ENCODE results near the gene AMOT. TPM values are rescaled to one million over a fixed set of nuclear protein-coding genes. Genes with fewer than 3 reads are reported as not detected.
"Not testable (repeated sequence)": the region's sequence is repeated elsewhere in the genome, so short reads cannot be mapped to it uniquely, and the experiment has no call there.

The AMOT gene
- total RNA-seq, 4 donors from 2014 or later, result 2.5 to 9.3 (median 7.1) TPM

DNA sequence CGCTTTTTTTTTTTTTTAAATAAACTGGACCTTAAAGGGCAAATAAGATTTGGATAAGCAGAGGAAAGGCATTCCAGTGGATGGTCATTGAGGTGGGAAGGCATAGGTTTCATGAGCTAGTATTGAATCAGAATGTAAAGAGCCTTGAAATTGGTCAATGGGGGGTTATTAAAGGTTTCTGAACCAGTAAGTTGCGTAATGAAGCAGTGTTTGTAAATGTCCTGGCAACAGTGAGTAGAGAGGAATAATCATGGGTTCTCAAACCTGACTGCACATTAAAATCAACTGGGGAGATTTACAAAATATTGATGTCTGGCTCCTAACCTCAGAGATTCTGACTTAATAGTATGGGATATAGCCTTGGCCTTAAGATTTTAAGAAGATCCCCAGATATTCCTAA lies 23.2 kb upstream of the AMOT start:
- no peaks in the 10 kb centered on the region for H3K4me1 ChIP-seq
- no peak overlapping the region for H3K4me3 ChIP-seq
- no peaks in the 10 kb centered on the region for H3K9me3 ChIP-seq
- H3K27me3 ChIP-seq, result no peaks in the 10 kb centered on the region
- no peak for DNase-seq
- no peak overlapping the region for H3K27ac ChIP-seq
- no peaks in the 10 kb centered on the region for H3K36me3 ChIP-seq
- TF ChIP-seq, protein P1, sequence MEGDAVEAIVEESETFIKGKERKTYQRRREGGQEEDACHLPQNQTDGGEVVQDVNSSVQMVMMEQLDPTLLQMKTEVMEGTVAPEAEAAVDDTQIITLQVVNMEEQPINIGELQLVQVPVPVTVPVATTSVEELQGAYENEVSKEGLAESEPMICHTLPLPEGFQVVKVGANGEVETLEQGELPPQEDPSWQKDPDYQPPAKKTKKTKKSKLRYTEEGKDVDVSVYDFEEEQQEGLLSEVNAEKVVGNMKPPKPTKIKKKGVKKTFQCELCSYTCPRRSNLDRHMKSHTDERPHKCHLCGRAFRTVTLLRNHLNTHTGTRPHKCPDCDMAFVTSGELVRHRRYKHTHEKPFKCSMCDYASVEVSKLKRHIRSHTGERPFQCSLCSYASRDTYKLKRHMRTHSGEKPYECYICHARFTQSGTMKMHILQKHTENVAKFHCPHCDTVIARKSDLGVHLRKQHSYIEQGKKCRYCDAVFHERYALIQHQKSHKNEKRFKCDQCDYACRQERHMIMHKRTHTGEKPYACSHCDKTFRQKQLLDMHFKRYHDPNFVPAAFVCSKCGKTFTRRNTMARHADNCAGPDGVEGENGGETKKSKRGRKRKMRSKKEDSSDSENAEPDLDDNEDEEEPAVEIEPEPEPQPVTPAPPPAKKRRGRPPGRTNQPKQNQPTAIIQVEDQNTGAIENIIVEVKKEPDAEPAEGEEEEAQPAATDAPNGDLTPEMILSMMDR (IDR thresholded peaks at IDR 0.05), result no peak
- TF ChIP-seq POLR2A (IDR thresholded peaks at IDR 0.05), result no peak
- 78 to 80% methylated on average over 1 to 2 of the region's 2 CpGs for WGBS, 2 donors
- intact Hi-C loops (cut with DNase I), result no loop called here

DNA sequence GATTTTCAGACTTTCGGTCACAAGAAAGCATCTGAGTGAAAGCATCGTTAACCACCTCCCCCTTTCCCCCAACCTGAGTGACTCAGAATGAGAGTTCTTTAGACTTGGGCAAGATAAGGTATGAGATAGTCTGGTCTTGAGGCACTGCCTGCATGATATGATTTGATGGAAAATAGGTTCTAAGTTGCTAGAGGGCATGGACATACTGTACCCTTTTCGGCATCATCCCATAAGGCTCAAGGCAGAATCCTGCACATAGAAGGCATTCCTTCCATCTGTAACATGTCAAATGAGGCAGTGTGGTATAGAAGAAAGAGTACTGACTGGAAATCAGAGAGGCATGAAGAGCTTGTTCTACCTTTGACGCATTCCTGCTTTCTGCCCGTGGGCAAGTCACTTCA lies 16.8 kb upstream of the AMOT start:
- Histone ChIP-seq H3K9me3 (no peaks in the 10 kb centered on the region), H3K27me3 (no peaks in the 10 kb centered on the region), H3K36me3 (no peaks in the 10 kb centered on the region), H3K4me1 (no peaks in the 10 kb centered on the region), H3K27ac (no peak overlapping the region), H3K4me3 (no peak overlapping the region)
- WGBS, 2 donors, result 61 to 83% methylated on average over 4 to 5 of the region's 5 CpGs
- intact Hi-C loops (cut with DNase I), result no loop called here
- no peak for DNase-seq
- TF ChIP-seq POLR2A (IDR thresholded peaks at IDR 0.05), result no peak
- TF ChIP-seq, protein P1 (IDR thresholded peaks at IDR 0.05), result no peak

DNA sequence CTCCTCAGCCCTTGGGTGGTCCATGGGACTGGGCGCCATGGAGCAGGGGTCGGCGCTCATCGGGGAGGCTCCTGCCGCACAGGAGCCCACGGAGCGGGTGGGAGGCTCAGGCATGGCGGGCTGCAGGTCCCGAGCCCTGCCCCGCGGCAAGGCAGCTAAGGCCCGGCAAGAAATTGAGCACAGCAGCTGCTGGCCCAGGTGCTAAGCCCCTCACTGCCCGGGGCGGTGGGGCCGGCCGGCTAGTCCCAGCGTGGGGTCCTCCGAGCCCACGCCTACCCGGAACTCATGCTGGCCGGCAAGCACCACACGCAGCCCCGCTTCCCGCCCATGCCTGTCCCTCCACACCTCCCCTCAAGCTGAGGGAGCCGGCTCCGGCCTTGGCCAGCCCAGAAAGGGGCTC lies 14.3 kb upstream of the AMOT start:
- intact Hi-C loops (cut with DNase I), result not testable (repeated sequence)

DNA sequence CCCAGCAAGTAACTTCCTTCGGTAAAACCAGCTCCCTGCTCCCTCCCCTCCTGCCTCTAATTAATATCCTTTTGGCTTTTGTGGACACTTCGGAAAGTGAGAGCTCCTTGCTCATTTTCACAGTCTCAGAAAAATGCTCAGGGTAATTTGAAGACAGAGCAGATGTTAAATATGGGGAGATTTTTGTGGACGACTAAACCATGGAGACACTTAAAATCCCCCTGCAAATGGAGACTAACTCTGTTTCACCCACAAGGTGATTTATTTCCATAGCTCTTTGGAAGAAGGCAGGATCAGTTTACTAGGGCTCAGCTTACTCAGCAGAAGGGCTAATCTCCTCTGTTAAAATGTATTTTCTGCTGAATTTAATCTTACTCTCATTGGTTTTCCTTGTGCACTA lies 12.2 kb upstream of the AMOT start:
- Histone ChIP-seq H3K36me3 (no peaks in the 10 kb centered on the region), H3K9me3 (no peaks in the 10 kb centered on the region), H3K4me3 (no peak overlapping the region), H3K27me3 (no peaks in the 10 kb centered on the region), H3K27ac (no peak overlapping the region), H3K4me1 (peaks cover 0 to 5% (median 3%) of the 10 kb centered on the region in 3 donors)
- WGBS, 2 donors, result 70 to 83% methylated on average over 2 to 3 of the region's 3 CpGs
- TF ChIP-seq, protein P1 (IDR thresholded peaks at IDR 0.05), result no peak
- no peak for TF ChIP-seq POLR2A (IDR thresholded peaks at IDR 0.05)
- no peak for DNase-seq
- intact Hi-C loops (cut with DNase I), result no loop called here

More for the DNA sequence above, 14.3 kb upstream of the AMOT start:
- H3K27ac ChIP-seq, H3K4me3 ChIP-seq, H3K4me1 ChIP-seq, H3K27me3 ChIP-seq, H3K9me3 ChIP-seq, H3K36me3 ChIP-seq, DNase-seq: not testable (repeated sequence)
- no CpG with 5 or more reads among the region's 26 CpGs for WGBS, 2 donors

DNA sequence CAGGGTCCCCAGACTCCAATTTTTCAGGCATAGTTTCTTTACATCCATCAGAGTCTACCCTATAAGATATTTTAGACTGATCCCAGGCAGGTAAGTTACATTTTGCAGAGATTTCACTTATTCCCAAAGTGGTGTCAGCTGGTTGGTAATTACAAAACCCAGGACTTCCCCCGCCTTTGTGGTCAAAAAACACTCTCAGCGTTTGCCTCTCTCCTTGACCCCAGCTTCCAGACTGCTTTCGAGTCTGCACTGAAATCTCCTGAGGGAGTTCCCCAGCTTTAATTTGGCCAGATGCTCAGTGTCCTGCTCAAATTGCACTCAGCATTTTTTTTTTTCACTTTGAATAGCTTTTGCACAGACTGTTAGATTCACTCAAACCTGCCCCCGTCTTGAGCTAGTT lies 11.2 kb upstream of the AMOT start:
- Histone ChIP-seq H3K27ac (no peak overlapping the region), H3K4me1 (peaks cover 0 to 5% (median 3%) of the 10 kb centered on the region in 3 donors), H3K36me3 (no peaks in the 10 kb centered on the region), H3K4me3 (no peak overlapping the region), H3K27me3 (no peaks in the 10 kb centered on the region), H3K9me3 (no peaks in the 10 kb centered on the region)
- DNase-seq, result no peak
- no peak for TF ChIP-seq POLR2A (IDR thresholded peaks at IDR 0.05)
- 27 to 34% methylated on average over 3 to 4 of the region's 4 CpGs for WGBS, 2 donors
- intact Hi-C loops (cut with DNase I), result no loop called here

DNA sequence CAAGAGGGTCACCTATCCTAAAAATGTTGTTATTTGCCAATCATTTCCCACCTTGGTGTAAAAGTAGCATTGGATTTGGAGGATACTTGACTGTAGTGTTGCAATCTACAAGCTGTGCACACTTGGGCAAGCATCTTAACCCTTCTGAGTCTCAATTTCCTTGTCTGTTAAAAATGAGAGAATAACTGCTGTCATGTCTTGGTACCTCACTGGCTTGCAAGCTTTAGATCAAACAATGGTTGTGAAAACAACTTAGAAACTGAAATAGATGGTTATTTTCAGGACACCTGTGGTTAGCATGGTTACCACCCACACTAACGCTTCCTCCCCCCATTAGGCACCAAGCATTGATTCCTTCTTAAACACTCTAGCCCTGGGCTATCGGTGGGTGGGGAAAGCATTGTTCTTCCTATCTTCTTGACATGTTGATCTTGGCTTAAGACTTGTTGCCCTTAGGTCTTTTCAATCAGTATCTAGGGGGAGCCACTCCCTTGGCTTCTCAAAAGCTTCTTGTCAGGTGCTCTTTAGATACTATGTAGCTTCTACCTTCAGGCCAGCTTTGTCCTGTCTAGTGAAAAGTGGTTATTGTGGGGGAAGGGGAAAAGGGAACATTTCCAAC lies 10.6 kb upstream of the AMOT start:
- H3K4me1 ChIP-seq, result peaks cover 0 to 5% (median 3%) of the 10 kb centered on the region in 3 donors
- no peak overlapping the region for H3K27ac ChIP-seq
- no peaks in the 10 kb centered on the region for H3K9me3 ChIP-seq
- DNase-seq, result no peak
- H3K36me3 ChIP-seq, result no peaks in the 10 kb centered on the region
- H3K27me3 ChIP-seq, result no peaks in the 10 kb centered on the region
- TF ChIP-seq POLR2A (IDR thresholded peaks at IDR 0.05), result no peak
- TF ChIP-seq, protein P1 (IDR thresholded peaks at IDR 0.05), result no peak
- H3K4me3 ChIP-seq, result no peak overlapping the region
- intact Hi-C loops (cut with DNase I), result no loop called here
- WGBS, 2 donors, result 36% methylated on average over 2 of the region's 2 CpGs; no CpG with 5 or more reads in 1 of the 2 donors
